Tibial nerve (tissue), 4 donors: ENCODE data around the gene GSK3B. TPM values are rescaled to one million over a fixed set of nuclear protein-coding genes. Genes with fewer than 3 reads are reported as not detected.
A peak's percentile ranks its signal among the peaks of the same experiment; 100 is the strongest.

Experiments used
- DNase-seq, 2 donors: peaks; one replicate each; pipeline ENCODE4 v3.0.0-alpha.2; 2019; ENCODE audit warnings: low spot score in 2 of 2
- H3K27ac ChIP-seq, 4 donors: fragments of 200-600 bp; sonication (generic) in 3 of 4; one replicate each; pipeline ENCODE4 v1.5.1; 2017 to 2019; ENCODE audit warnings: mild to moderate bottlenecking in 1 of 4
- H3K27me3 ChIP-seq, 2 donors: fragments of 200-600 bp; sonication (generic) in 1 of 2; one replicate each; pipeline versions ENCODE4 v1.5.1 to v1.6.0; 2017 to 2019
- H3K36me3 ChIP-seq, 3 donors: fragments of 200-600 bp; sonication (generic); one replicate each; pipeline ENCODE4 v1.5.1; 2018 to 2019
- H3K4me1 ChIP-seq, 4 donors: fragments of 200-600 bp; sonication (generic) in 3 of 4; one replicate each; pipeline ENCODE4 v1.5.1; 2017 to 2019
- H3K4me3 ChIP-seq, 4 donors: fragments of 200-600 bp; sonication (generic) in 3 of 4; one replicate each; pipeline ENCODE4 v1.5.1; 2017 to 2019; ENCODE audit warnings: mild to moderate bottlenecking in 1 of 4, moderate library complexity in 1 of 4
- H3K9me3 ChIP-seq, 4 donors: fragments of 200-600 bp; sonication (generic) in 3 of 4; one replicate each; pipeline ENCODE4 v1.5.1; 2017 to 2019
- EP300 ChIP-seq, 2 donors: sonication (generic); formaldehyde crosslinking; IDR thresholded peaks; one replicate each; pipeline ENCODE4 v1.6.1; 2017; ENCODE audit warnings: antibody characterized with exemption in 2 of 2, mild to moderate bottlenecking in 1 of 2
- POLR2A ChIP-seq, 2 donors: fragments of 450-650 bp; IDR thresholded peaks; one replicate each; pipeline ENCODE4 v1.6.1; 2017; ENCODE audit warnings: antibody characterized with exemption in 2 of 2, mild to moderate bottlenecking in 2 of 2, moderate library complexity in 2 of 2
- WGBS, 2 donors: methylation state at CpG; one replicate each; pipeline ENCODE4 v1.1.5; 2018; 5-methylcytosine and 5-hydroxymethylcytosine counted together
- total RNA-seq, 4 donors: library from RNA; depleted of rRNA; stranded (reverse); fragments of >200 nt; gene quantifications; one replicate each; pipeline ENCODE4 v1.1.0, GENCODE V29; 2016
- TF ChIP-seq, protein P1 (sequence below), 5 experiments: fragments of 200-600 bp in 3 of 5; fragments of 450-650 bp in 2 of 5; sonication (generic) in 3 of 5; IDR thresholded peaks; one replicate each; pipeline ENCODE4 v1.5.1; 2016 to 2019; ENCODE audit warnings: antibody characterized with exemption in 5 of 5, mild to moderate bottlenecking in 3 of 5, moderate library complexity in 2 of 5

GSK3B gene
- total RNA-seq, 4 donors from 2014 or later: 22.6 to 39.3 (median 28.5) TPM

DNA sequence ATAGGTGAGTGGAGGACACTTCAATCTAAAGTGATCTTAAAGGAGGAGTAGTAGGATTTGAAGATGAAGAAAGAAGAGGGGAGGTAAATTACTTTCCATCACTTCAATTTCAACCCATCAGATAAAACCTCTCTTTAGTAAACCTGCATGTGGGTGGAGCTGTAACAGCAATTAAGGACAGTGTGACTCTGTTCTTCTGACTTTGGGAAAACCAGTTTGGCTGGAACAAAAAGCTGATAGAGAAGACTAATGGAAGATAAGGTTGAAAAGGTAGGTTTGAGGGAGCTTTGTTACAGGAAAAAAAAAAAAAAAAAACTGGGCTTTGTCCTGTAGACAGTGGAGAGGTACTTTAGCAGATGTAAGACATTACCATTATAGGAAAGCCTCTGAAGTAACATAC, 4.5 kb upstream of the GSK3B start:
- no peaks in the 10 kb centered on the region for H3K9me3 ChIP-seq
- H3K4me1 ChIP-seq: peaks cover 0 to 21% (median 12%) of the 10 kb centered on the region in 4 donors
- no peak overlapping the region for H3K27ac ChIP-seq
- TF ChIP-seq, protein P1, sequence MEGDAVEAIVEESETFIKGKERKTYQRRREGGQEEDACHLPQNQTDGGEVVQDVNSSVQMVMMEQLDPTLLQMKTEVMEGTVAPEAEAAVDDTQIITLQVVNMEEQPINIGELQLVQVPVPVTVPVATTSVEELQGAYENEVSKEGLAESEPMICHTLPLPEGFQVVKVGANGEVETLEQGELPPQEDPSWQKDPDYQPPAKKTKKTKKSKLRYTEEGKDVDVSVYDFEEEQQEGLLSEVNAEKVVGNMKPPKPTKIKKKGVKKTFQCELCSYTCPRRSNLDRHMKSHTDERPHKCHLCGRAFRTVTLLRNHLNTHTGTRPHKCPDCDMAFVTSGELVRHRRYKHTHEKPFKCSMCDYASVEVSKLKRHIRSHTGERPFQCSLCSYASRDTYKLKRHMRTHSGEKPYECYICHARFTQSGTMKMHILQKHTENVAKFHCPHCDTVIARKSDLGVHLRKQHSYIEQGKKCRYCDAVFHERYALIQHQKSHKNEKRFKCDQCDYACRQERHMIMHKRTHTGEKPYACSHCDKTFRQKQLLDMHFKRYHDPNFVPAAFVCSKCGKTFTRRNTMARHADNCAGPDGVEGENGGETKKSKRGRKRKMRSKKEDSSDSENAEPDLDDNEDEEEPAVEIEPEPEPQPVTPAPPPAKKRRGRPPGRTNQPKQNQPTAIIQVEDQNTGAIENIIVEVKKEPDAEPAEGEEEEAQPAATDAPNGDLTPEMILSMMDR (IDR thresholded peaks at IDR 0.05): no peak
- TF ChIP-seq POLR2A (IDR thresholded peaks at IDR 0.05) (no peak), EP300 (IDR thresholded peaks at IDR 0.05) (no peak)
- H3K27me3 ChIP-seq: no peaks in the 10 kb centered on the region
- DNase-seq: no peak
- H3K36me3 ChIP-seq: peaks cover 0 to 6% (median 5%) of the 10 kb centered on the region in 3 donors
- H3K4me3 ChIP-seq: no peak overlapping the region

DNA sequence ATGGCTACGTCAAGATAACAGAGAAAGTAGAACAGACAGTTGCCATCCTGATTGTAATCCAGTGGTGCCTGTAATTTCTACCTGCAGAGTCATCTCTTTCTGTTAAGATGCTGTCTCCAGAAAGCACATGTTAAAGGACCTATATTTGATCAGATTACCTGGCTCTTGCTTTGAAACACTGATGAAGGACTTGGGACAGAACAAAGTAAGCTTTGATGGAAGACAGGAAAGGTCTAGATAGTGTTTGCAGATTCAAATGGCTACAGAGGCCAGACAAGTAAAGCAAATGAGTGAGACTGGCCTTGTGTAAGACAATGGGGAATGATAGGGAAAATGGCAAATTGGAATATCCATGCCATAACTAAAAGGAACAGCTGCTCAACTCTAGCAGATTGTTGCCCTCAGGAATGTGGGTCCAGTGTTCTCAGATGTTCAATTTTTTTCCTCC, 1.8 kb upstream of the GSK3B start:
- Histone ChIP-seq H3K4me1 (peaks cover 0 to 27% (median 20%) of the 10 kb centered on the region in 4 donors), H3K4me3 (peak overlapping the region; percentile 77 to 99 (median 96)), H3K27ac (peak overlapping the region; percentile 99 to 100 (median 100)), H3K27me3 (no peaks in the 10 kb centered on the region), H3K9me3 (no peaks in the 10 kb centered on the region), H3K36me3 (peaks cover 0 to 6% (median 5%) of the 10 kb centered on the region in 3 donors)
- TF ChIP-seq POLR2A (IDR thresholded peaks at IDR 0.05): no peak
- TF ChIP-seq, protein P1 (IDR thresholded peaks at IDR 0.05): no peak
- no peak for TF ChIP-seq EP300 (IDR thresholded peaks at IDR 0.05)
- WGBS, 2 donors: 0% methylated on average over 1 of the region's 1 CpG
- DNase-seq: no peak

DNA sequence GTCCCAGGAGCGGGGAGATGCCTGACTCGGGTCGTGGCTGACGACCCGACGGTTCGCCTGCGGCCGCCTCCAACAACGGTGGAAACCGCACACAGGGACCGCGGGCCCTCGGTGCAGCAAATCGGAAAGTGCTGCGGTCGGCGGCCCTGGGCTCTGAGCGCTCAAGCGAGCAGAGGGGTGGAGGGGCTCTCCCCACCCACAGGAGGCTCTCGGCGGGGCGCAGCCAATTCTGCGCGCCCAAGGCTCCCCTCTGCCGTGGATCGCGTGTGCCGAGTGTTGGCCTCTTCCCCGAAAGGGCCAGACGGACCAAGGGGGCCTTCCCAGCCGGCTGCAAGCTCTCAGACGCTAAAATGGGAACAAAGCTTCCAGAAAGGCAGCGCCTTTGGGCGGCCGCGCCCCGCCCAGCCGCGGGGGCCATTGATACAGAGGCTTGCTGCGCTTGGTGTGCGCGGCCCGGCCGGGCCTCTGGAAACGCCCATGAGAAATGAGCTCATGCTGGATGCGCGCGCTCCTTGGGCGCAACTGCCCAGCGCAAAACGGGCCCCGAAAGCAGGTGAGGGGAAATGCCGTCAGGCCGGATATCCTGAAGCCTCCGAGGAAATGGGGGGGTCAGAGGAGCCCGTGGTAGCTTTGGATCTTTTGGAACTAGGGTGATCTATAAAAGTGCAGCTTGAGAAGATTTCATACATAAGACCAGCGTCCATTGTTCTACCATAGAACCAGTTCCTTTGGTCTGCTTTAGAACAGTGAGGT, 1.2 kb upstream of the GSK3B start:
- 0 to 1% methylated on average over 2 to 21 of the region's 58 CpGs for WGBS, 2 donors
- peak; percentile 69 to 75 for DNase-seq
- H3K4me3 ChIP-seq: peak overlapping the region; percentile 77 to 99 (median 96)
- TF ChIP-seq EP300 (IDR thresholded peaks at IDR 0.05) (peak; percentile 22 to 96), POLR2A (IDR thresholded peaks at IDR 0.05) (peak; percentile 94 to 95)
- TF ChIP-seq, protein P1 (IDR thresholded peaks at IDR 0.05): peak in 1 of 5 experiments; percentile 5
- peaks cover 0 to 6% (median 5%) of the 10 kb centered on the region in 3 donors for H3K36me3 ChIP-seq
- H3K4me1 ChIP-seq: peaks cover 0 to 33% (median 25%) of the 10 kb centered on the region in 4 donors
- H3K9me3 ChIP-seq: no peaks in the 10 kb centered on the region
- no peaks in the 10 kb centered on the region for H3K27me3 ChIP-seq
- H3K27ac ChIP-seq: peak overlapping the region; percentile 99 to 100 (median 100)

DNA sequence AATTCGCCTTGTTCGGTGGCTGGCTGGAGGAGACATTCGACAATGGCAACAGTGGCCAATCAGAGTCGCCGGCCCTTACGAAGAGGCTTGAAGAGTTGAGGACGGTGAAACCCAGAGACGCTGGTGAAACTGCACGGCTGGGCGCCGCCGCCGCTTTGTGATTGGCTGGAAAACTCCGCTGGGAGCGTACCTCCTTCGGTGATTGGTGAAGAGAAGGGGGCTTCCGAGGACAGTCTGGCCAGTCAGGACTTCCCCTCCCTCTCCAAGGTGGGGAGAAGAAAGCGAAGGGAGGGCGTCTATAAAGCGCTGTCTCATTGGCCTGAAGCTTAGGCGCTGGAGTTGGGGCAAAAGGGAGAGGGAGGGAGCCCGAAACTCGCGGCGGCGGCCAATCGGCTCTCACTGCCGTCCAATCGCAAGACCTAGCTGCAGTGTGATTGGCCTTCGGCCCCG, 554 bp upstream of the GSK3B start:
- H3K27ac ChIP-seq: peak overlapping the region; percentile 99 to 100 (median 100)
- H3K4me3 ChIP-seq: peak overlapping the region; percentile 77 to 99 (median 96)
- DNase-seq: peak; percentile 100
- H3K9me3 ChIP-seq: no peaks in the 10 kb centered on the region
- no peaks in the 10 kb centered on the region for H3K27me3 ChIP-seq
- H3K4me1 ChIP-seq: peaks cover 0 to 39% (median 30%) of the 10 kb centered on the region in 4 donors
- TF ChIP-seq POLR2A (IDR thresholded peaks at IDR 0.05): no peak
- TF ChIP-seq, protein P1 (IDR thresholded peaks at IDR 0.05): peak in 2 of 5 experiments; percentile 47 to 50
- TF ChIP-seq EP300 (IDR thresholded peaks at IDR 0.05): peak in 1 of 2 donors; percentile 69
- H3K36me3 ChIP-seq: peaks cover 0 to 5% (median 5%) of the 10 kb centered on the region in 3 donors
- WGBS, 2 donors: 1% methylated on average over 26 to 29 of the region's 31 CpGs
